ENCODE data around the gene SMC2. TPM values are rescaled to one million over a fixed set of nuclear protein-coding genes. Genes with fewer than 3 reads are reported as not detected.

The SMC2 gene
- total and polyA plus RNA-seq, 12 donors: 1.1 to 17.7 (median 7.3) TPM

DNA sequence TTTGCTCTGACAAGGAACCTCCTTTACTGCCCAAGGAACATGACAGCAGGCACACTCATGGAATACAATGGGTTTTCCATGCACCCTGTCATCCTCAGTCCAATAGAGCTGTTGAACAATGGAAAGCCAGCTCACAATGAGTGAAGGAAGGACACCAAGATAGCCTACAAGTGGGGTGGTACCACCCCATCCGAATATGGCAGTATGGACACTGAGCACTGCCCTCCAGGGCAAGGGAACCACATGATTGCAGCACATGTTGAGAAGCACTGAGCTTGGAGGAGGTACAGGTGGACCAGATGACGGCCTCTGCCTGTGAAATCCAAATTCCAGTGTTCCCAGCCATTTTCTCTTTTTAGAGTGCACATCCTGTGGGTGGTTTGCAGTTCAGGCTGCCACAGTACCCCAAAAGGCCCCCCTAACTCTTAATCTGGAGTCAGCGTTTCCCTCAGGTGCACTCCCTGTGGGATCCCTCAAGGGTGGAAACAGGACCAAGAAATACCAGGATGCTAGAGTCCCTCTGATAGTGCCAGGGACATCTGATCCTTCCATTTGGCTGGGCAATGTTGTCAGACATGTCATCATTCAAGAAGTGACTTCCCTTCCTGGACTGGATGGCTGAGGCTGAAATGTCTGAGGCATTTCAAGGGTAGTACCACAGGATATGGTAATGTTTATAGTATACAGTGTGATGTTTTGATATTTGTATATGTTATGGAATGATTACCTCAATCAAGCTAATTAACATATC, 48.9 kb downstream of the SMC2 start:
- H3K4me3 ChIP-seq: no peak overlapping the region
- TF ChIP-seq, protein P1, sequence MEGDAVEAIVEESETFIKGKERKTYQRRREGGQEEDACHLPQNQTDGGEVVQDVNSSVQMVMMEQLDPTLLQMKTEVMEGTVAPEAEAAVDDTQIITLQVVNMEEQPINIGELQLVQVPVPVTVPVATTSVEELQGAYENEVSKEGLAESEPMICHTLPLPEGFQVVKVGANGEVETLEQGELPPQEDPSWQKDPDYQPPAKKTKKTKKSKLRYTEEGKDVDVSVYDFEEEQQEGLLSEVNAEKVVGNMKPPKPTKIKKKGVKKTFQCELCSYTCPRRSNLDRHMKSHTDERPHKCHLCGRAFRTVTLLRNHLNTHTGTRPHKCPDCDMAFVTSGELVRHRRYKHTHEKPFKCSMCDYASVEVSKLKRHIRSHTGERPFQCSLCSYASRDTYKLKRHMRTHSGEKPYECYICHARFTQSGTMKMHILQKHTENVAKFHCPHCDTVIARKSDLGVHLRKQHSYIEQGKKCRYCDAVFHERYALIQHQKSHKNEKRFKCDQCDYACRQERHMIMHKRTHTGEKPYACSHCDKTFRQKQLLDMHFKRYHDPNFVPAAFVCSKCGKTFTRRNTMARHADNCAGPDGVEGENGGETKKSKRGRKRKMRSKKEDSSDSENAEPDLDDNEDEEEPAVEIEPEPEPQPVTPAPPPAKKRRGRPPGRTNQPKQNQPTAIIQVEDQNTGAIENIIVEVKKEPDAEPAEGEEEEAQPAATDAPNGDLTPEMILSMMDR (IDR thresholded peaks at IDR 0.05): no peak
- TF ChIP-seq POLR2A (IDR thresholded peaks at IDR 0.05): no peak
- H3K27me3 ChIP-seq: no peaks in the 10 kb centered on the region
- no peak overlapping the region for H3K27ac ChIP-seq
- no peaks in the 10 kb centered on the region for H3K4me1 ChIP-seq (replicated peaks in 1 of 2)
- intact Hi-C loops (cut with DNase I): no loop called here
- no peak for DNase-seq
- no peaks in the 10 kb centered on the region for H3K9me3 ChIP-seq (replicated peaks in 1 of 3)
- WGBS, 4 donors: 97 to 100% (median 99%) methylated on average over 1 to 3 of the region's 3 CpGs
- H3K36me3 ChIP-seq (replicated peaks in 1 of 2): no peaks in the 10 kb centered on the region

DNA sequence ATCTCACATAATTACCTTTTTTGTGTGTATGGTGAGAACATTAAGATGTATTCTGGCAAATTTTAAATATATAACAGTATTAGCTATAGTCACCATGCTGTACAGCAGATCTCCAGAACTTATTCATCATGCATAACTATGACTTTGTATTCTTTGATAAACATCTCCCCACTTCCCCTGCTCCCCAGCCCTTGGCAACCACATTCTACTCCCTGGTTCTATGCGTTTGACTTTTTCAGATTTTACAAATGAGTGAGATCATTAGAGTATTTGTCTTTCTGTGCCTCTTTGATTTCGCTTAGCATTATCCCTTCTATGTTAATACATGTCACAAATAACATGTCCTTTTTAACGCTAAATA, 49.4 kb downstream of the SMC2 start:
- Histone ChIP-seq H3K27me3 (no peaks in the 10 kb centered on the region), H3K9me3 (replicated peaks in 1 of 3) (no peaks in the 10 kb centered on the region), H3K27ac (no peak overlapping the region), H3K4me3 (no peak overlapping the region), H3K4me1 (replicated peaks in 1 of 2) (no peaks in the 10 kb centered on the region), H3K36me3 (replicated peaks in 1 of 2) (no peaks in the 10 kb centered on the region)
- 89 to 95% (median 94%) methylated on average over 3 of the region's 3 CpGs for WGBS, 4 donors
- TF ChIP-seq, protein P1 (IDR thresholded peaks at IDR 0.05): no peak
- no peak for TF ChIP-seq POLR2A (IDR thresholded peaks at IDR 0.05)
- intact Hi-C loops (cut with DNase I): no loop called here
- DNase-seq: no peak

DNA sequence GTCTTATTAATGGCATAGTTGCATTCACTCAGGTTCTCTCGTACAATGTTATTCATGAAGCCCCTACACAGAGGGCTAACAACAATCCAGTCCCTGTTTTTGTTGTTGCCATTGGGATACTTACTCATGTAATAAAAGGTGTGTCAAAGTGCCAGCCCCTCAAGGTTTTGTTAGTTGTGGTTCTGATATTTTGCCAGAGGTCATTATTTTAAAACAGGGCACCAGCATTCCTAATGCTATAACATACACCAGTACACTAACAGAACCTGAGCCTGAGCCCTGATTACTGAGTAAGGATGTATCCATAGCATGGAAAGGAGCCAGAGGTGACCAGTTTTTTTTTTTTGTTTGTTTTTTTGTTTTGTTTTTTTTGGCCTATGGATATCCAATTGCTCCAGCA, 50.2 kb downstream of the SMC2 start:
- Histone ChIP-seq H3K4me3 (no peak overlapping the region), H3K27me3 (no peaks in the 10 kb centered on the region), H3K36me3 (replicated peaks in 1 of 2) (no peaks in the 10 kb centered on the region), H3K4me1 (replicated peaks in 1 of 2) (no peaks in the 10 kb centered on the region), H3K27ac (no peak overlapping the region), H3K9me3 (replicated peaks in 1 of 3) (no peaks in the 10 kb centered on the region)
- DNase-seq: no peak
- 94 to 100% (median 99%) methylated on average over 1 of the region's 1 CpG for WGBS, 4 donors
- no peak for TF ChIP-seq POLR2A (IDR thresholded peaks at IDR 0.05)
- TF ChIP-seq, protein P1 (IDR thresholded peaks at IDR 0.05): no peak
- intact Hi-C loops (cut with DNase I): no loop called here

DNA sequence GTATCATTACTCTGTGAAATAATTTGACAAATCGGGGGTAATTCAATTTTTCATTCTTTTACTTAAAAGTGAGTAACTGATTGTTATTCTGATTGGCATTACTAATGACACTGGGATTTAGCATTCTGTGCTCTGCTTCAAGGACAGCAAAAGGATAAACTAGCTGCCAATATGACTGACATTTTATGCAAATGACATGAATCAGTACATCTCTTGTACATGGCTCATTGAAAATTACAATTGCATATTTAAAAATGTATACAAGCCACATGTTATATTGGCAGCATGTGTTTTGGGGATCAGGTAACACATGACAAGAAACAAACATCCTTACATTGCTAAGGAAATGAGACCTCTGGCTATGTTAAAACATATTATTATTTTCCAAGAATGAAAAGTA, 79.0 kb downstream of the SMC2 start:
- H3K9me3 ChIP-seq (replicated peaks in 1 of 3): no peaks in the 10 kb centered on the region
- H3K4me3 ChIP-seq: no peak overlapping the region
- no peaks in the 10 kb centered on the region for H3K27me3 ChIP-seq
- no peaks in the 10 kb centered on the region for H3K36me3 ChIP-seq (replicated peaks in 1 of 2)
- H3K4me1 ChIP-seq (replicated peaks in 1 of 2): no peaks in the 10 kb centered on the region
- intact Hi-C loops (cut with DNase I): no loop called here
- H3K27ac ChIP-seq: no peak overlapping the region
- whole genome bisulfite sequencing, 4 donors: 63 to 81% (median 70%) methylated on average over 1 of the region's 1 CpG
- DNase-seq: no peak
- no peak for TF ChIP-seq POLR2A (IDR thresholded peaks at IDR 0.05)
- TF ChIP-seq, protein P1 (IDR thresholded peaks at IDR 0.05): no peak
